Activated naive CD8-positive, alpha-beta T cell (primary cell): ENCODE measurements around the gene SAMD1.

Experiments
- H3K27ac Mint-ChIP-seq: one replicate; pipeline ENCODE4 v1.8.0; 2021; ENCODE audit warnings: mixed read lengths
- H3K27me3 Mint-ChIP-seq: one replicate; pipeline ENCODE4 v1.8.0; 2021; ENCODE audit warnings: mixed read lengths
- H3K36me3 Mint-ChIP-seq: one replicate; pipeline ENCODE4 v1.8.0; 2021; ENCODE audit warnings: mixed read lengths
- H3K4me1 Mint-ChIP-seq: one replicate; pipeline ENCODE4 v1.8.0; 2021; ENCODE audit warnings: low read depth, mixed read lengths
- H3K4me3 Mint-ChIP-seq: one replicate; pipeline ENCODE4 v1.8.0; 2021; ENCODE audit warnings: mild to moderate bottlenecking, mixed read lengths
- H3K9me3 Mint-ChIP-seq: one replicate; pipeline ENCODE4 v1.8.0; 2021; ENCODE audit warnings: low read depth, mixed read lengths

SAMD1 gene

GRCh38 chr19:14090509-14091080 lies at the start of gene SAMD1:
Gene SAMD1 (minus strand): TSS chr19:14090751.
- no peaks in the 10 kb centered on the region for H3K9me3 Mint-ChIP-seq
- no peaks in the 10 kb centered on the region for H3K27me3 Mint-ChIP-seq
- H3K4me3 Mint-ChIP-seq: peak within 1 kb of the TSS; percentile 99
- H3K4me1 Mint-ChIP-seq: peaks cover 20% of the 10 kb centered on the region
- H3K36me3 Mint-ChIP-seq: peaks cover 6% of the 10 kb centered on the region
- peak within 1 kb of the TSS; percentile 100 for H3K27ac Mint-ChIP-seq

- no peaks in the 10 kb centered on the region for H3K36me3 Mint-ChIP-seq
- no peaks in the 10 kb centered on the region for H3K9me3 Mint-ChIP-seq
- H3K27ac Mint-ChIP-seq: peak overlapping the region; percentile 61
- peaks cover 36% of the 10 kb centered on the region for H3K4me1 Mint-ChIP-seq
- no peaks in the 10 kb centered on the region for H3K27me3 Mint-ChIP-seq
- H3K4me3 Mint-ChIP-seq: peak overlapping the region; percentile 55
These were observed 49.4 kb upstream of the SAMD1 start for GRCh38 chr19:14139944-14140343.

DNA sequence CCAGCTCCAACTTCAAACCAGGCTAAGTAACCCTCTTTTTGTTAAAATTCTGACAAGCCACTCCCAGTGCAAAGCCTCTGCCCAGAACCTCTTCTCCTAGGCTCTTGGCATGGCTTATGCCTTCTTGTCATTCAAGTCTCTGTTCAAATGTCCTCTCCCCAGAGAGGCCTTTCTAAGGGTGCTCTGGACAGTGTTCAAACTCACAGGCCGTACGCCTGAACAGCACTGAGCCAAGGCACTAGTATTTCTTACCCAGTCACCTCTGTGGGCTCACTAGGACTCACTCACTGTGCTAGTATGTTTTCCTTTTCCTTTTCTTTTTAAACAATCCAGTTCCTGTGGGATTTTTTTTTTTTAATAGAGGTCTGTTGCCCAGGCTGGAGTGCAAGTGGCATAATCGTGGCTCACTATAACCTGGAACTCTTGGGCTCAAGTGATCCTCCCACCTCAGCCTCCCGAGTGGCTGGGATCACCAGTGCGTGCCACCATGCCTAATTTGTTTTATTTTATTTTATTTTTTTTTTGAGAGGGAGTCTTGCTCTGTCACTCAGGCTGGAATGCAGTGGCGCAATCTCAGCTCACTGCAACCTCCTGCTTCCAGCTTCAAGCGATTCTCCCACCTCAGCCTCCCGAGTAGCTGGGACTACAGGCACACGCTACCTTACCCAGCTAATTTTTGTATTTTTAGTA lies 48.2 kb upstream of the SAMD1 start:
- no peaks in the 10 kb centered on the region for H3K27me3 Mint-ChIP-seq
- H3K4me3 Mint-ChIP-seq: peak overlapping the region; percentile 77
- peaks cover 37% of the 10 kb centered on the region for H3K4me1 Mint-ChIP-seq
- peak overlapping the region; percentile 61 for H3K27ac Mint-ChIP-seq
- no peaks in the 10 kb centered on the region for H3K36me3 Mint-ChIP-seq
- no peaks in the 10 kb centered on the region for H3K9me3 Mint-ChIP-seq

DNA sequence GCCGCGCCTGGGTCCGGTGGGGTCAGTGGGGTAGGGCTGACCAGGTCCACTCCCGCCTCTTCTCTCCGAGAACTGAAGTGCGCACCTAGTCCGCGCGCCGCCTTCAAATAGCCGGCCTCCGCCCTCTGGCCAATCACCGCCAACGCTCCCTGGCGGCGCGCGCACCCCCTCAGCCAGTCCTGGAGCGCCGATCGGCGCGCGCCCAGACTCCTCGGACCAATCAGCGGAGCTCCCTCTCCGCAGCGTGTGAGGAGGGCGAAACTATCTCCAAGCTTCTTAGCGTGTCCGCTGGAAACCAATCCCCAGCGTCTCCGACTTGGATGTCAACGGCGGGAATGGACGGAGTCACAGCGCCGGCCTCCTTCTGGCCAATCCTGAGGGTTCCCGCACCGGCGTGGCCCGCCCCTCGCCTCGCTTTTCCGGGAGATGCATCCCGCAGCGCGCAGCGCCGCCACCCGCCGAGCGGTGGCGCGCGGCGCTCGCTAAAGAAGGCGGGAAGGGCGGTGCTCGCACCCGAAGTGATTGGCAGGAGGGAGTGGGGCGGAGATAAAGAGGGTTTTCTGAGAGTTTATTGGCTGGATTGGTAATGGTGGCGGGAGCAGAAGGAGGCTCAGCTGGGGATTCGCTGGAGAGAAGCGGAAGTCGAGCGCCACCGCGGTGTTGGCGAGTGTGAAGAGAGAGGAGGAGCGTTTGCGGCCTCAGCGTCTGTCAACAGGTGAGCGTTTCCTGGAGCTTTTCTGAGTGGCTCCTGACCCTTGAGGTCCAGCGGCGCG lies 46.1 kb upstream of the SAMD1 start, which contains the start of gene ASF1B:
TSS of gene ASF1B (minus strand) at position 81 of the 773 bp plus-strand sequence. CDS start 133 bp downstream, outside the sequence.
- H3K27ac Mint-ChIP-seq: peak within 1 kb of the TSS; percentile 97
- peak within 1 kb of the TSS; percentile 89 for H3K4me3 Mint-ChIP-seq
- H3K27me3 Mint-ChIP-seq: no peaks in the 10 kb centered on the region
- H3K9me3 Mint-ChIP-seq: no peaks in the 10 kb centered on the region
- no peaks in the 10 kb centered on the region for H3K36me3 Mint-ChIP-seq
- peaks cover 26% of the 10 kb centered on the region for H3K4me1 Mint-ChIP-seq

DNA sequence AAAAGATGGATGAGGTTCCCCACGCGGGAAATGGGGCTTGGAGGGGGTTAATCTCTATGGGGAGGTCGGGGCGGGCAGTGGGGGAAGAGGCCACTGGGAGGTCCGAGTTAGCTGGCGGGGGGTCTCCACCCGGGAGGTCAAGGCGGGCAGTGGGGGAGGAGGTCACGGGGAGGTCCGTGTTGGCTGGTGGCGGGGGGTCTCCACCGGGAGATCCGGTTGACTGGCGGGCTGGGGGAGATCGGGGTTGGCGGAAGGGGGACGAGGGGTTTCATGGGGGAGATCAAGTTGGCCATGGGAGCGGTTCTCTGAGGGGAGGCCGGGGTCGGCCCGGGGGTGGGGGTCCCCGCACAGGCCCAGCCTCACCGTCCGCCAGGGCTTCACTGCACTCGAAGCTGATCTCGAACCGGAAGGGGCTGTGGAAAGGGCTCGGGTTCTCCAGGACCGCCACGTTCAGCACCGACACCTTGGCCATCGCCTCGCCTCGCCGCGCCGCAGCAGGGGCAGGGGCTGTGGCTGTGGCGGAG lies 45.5 kb upstream of the SAMD1 start:
- H3K4me3 Mint-ChIP-seq: peak overlapping the region; percentile 89
- no peaks in the 10 kb centered on the region for H3K27me3 Mint-ChIP-seq
- H3K36me3 Mint-ChIP-seq: no peaks in the 10 kb centered on the region
- H3K9me3 Mint-ChIP-seq: no peaks in the 10 kb centered on the region
- H3K27ac Mint-ChIP-seq: peak overlapping the region; percentile 13
- peaks cover 24% of the 10 kb centered on the region for H3K4me1 Mint-ChIP-seq

- peak overlapping the region; percentile 70 for H3K27ac Mint-ChIP-seq
- H3K4me3 Mint-ChIP-seq: peak overlapping the region; percentile 89
- no peaks in the 10 kb centered on the region for H3K36me3 Mint-ChIP-seq
- H3K4me1 Mint-ChIP-seq: peaks cover 22% of the 10 kb centered on the region
- H3K27me3 Mint-ChIP-seq: no peaks in the 10 kb centered on the region
- no peaks in the 10 kb centered on the region for H3K9me3 Mint-ChIP-seq
These were observed 44.8 kb upstream of the SAMD1 start for GRCh38 chr19:14135355-14135754.

DNA sequence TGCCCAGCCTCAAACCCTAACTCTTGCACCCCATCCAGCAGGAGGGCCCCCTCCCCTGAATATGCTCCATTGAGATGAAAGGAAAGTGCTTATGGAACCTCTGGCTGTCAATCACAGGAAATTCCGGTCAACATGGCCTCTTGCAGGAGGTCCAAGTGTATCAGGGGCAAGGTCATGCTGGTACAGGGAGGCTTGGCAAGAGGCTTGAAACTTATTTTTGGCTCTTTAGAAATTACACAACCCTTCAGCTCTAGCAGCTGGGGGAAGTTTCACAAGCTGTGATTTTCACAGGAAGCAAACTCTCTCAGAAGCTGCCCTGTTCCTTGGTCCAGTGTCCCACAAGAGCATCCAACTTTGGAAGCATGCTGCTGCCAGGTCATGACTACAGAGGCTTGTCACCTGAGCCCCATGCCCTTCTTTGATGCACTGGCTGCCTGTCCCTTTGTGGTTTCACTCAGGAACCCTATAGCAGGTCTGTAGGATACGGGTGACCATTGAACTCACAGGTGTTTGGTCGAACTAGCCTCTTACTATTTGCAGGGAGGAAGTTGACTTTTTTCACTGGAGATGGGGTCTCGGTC lies 37.5 kb upstream of the SAMD1 start:
- H3K27ac Mint-ChIP-seq: no peak overlapping the region
- no peaks in the 10 kb centered on the region for H3K36me3 Mint-ChIP-seq
- no peaks in the 10 kb centered on the region for H3K9me3 Mint-ChIP-seq
- H3K27me3 Mint-ChIP-seq: no peaks in the 10 kb centered on the region
- no peaks in the 10 kb centered on the region for H3K4me1 Mint-ChIP-seq
- H3K4me3 Mint-ChIP-seq: no peak overlapping the region

DNA sequence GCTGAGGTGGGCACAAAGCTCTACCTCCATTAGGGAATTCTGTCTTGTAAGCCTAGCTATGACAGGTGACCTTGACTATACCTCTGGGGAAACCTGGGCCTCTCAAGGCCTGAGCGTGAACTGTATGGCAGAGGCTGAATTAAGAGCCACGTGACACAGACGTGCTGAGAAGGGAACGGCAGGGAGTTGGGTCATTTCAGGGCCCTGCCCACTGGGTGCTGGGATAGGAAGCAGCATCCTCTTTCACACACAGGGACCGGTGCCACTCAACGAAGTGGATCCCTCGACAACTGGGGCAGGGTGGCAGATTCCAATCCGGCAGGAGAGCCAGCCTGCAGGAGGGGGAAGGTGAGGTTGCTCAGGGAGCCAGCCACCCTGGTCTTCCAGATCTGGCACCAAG lies 36.6 kb upstream of the SAMD1 start:
- Mint-ChIP-seq H3K4me3 (no peak overlapping the region), H3K27ac (no peak overlapping the region), H3K4me1 (no peaks in the 10 kb centered on the region), H3K27me3 (no peaks in the 10 kb centered on the region), H3K9me3 (no peaks in the 10 kb centered on the region), H3K36me3 (no peaks in the 10 kb centered on the region)

GRCh38 chr19:14122924-14123323 lies 32.4 kb upstream of the SAMD1 start:
- H3K9me3 Mint-ChIP-seq: no peaks in the 10 kb centered on the region
- H3K4me1 Mint-ChIP-seq: peaks cover 9% of the 10 kb centered on the region
- H3K4me3 Mint-ChIP-seq: no peak overlapping the region
- no peaks in the 10 kb centered on the region for H3K36me3 Mint-ChIP-seq
- no peaks in the 10 kb centered on the region for H3K27me3 Mint-ChIP-seq
- H3K27ac Mint-ChIP-seq: no peak overlapping the region

- Mint-ChIP-seq H3K9me3 (no peaks in the 10 kb centered on the region), H3K27me3 (no peaks in the 10 kb centered on the region), H3K27ac (no peak overlapping the region), H3K4me3 (no peak overlapping the region), H3K4me1 (peaks cover 22% of the 10 kb centered on the region), H3K36me3 (no peaks in the 10 kb centered on the region)
These were observed 29.9 kb upstream of the SAMD1 start for GRCh38 chr19:14120497-14120780.

- no peaks in the 10 kb centered on the region for H3K36me3 Mint-ChIP-seq
- no peak overlapping the region for H3K27ac Mint-ChIP-seq
- H3K4me3 Mint-ChIP-seq: no peak overlapping the region
- no peaks in the 10 kb centered on the region for H3K27me3 Mint-ChIP-seq
- no peaks in the 10 kb centered on the region for H3K9me3 Mint-ChIP-seq
- peaks cover 25% of the 10 kb centered on the region for H3K4me1 Mint-ChIP-seq
These were observed 29.3 kb upstream of the SAMD1 start for GRCh38 chr19:14119644-14120496.

GRCh38 chr19:14119146-14119545 lies 28.6 kb upstream of the SAMD1 start:
- no peaks in the 10 kb centered on the region for H3K36me3 Mint-ChIP-seq
- H3K4me1 Mint-ChIP-seq: peaks cover 29% of the 10 kb centered on the region
- H3K27ac Mint-ChIP-seq: peak overlapping the region; percentile 92
- no peaks in the 10 kb centered on the region for H3K27me3 Mint-ChIP-seq
- peak overlapping the region; percentile 95 for H3K4me3 Mint-ChIP-seq
- H3K9me3 Mint-ChIP-seq: no peaks in the 10 kb centered on the region

DNA sequence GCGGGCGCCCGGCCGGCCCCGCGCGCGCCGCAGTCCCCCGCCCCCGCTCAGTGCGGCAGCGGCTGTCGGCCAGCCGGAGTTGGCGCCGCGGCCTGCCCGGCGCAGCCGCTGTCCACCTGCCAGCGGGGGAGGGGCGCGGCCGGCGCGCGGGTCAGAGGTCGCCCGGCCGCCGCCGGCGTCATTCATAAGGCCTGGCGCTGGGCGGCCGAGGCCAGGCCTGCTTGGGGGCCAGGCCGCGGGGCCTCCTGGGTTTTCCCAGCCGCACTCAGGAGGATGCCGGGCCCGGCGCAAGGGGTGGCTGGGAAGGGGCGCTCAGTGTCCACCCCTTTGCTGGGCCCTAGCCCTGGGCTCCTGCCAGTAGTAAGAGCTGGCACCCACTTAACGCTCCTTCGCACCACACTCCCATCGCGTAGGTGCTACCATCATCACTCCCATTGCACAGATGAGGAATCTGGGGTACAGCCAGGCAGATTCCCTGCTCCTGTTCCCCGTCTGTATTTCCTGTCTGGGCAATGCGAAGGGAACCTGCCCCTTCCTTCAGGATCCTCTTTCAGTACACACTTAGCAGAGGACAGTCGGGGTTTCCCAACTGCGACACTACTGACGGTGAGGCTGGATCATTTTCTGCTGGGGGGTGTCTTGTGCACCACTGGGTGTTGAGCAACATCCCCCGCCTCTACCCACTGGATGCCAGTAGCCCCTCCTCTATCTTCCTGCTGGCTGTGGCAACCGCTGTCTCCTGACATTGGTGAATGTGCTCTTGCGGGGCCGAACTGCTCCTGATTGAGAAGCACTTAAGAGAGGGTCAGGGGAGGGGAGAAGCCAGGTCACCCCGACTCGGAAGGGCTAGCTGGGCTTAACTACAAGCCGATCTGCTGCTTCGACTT lies 27.9 kb upstream of the SAMD1 start:
- Mint-ChIP-seq H3K27ac (peak overlapping the region; percentile 92), H3K4me3 (peak overlapping the region; percentile 95), H3K4me1 (peaks cover 34% of the 10 kb centered on the region), H3K36me3 (no peaks in the 10 kb centered on the region), H3K27me3 (no peaks in the 10 kb centered on the region), H3K9me3 (no peaks in the 10 kb centered on the region)
